Regular cardiac myocyte (primary cell): Measurements from ENCODE around the gene CLK4. TPM values are rescaled to one million over a fixed set of nuclear protein-coding genes. Genes with fewer than 3 reads are reported as not detected.

Source experiments
- total RNA-seq: library from RNA; depleted of rRNA; stranded (reverse); fragments of >200 nt; gene quantifications from 2 replicates; pipeline ENCODE4 v1.2.3, GENCODE V29; 2014

The CLK4 gene
- total RNA-seq: 16.1 and 27.6 TPM in 2 replicates

DNA sequence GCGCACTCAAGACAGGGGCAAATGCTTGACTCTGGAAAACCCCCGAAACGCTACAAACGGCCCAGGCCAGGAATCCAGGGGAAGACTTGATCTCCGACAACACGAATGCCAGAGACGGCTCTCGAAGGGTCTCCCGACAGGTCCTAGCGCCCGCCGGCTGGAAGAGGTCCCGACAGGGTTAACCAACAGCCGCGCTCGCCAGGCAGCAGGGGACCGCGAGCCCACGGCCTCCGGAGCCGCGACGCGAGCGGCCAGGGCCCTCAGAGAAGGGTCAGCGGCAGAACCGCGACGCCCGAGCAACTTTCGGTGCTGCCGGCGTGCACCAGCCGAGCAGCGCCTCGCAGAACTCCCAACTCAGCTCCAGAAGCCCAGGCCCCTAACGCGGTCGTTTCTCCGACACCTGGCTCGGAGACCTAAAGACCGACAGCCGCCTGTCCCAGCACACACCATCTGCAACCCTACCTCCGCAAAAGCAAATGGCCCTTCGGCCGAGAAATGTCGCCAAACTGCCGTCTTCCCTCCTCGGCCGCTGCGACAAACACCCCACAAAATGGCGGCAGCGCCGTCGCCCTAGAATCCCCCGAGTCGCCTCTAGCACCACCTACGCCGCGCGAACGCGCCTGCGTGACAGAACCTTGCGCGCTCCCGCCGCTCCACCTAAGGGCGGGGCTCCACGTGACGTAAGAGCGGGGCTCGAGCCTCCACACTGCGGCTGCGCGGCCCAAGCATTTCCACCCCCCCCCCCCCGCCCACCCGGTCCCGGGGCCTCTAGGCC, at the start of gene CLK4:
Gene CLK4, minus strand, starts transcription at position 567 of the 775 bp plus-strand sequence. CDS start 3,634 bp downstream, outside the sequence.

DNA sequence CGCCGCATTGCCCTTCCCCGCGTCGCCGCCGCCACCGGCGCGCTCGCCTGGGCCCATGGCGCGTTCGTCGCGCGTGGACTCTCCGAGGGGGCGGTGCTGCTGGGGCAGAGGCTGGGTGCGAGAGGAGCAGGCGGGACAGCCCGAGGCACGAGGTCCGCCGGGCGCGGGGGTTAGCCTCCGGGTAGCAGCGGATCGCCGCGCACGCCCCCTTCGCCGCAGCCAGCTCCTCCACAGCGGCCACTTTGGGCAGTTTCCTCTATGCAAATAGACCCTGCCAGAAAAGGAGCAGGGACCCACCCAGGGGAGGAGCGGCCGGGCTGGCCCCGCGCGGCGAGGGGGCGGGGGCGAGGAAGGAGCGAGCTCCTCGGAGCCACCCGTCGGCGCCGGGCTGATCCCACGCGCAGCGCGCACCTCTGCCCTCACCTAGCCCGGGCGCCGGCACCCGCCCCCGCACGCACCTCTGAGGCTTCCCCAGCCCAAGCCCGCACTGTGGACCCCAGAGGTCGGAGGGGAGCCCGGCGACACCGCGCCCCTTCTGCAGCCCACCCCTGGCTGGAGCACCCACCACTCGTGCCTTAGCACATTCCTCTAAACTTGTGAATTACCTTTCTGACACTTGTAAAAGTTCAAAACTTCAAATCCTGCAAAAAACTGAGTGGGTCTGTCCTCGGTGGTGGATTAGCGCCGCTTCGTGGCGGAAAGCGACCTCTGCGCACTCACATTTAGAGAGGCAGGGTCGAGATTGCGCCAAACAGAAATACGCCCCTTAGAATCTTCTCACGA, 36.5 kb downstream of the CLK4 start, which contains the start of gene COL23A1:
Gene COL23A1, minus strand, starts transcription at position 253 of the 783 bp plus-strand sequence.

Other genes starting within 250 kb of the CLK4 start
- under 0.01 and 0.28 TPM in 2 replicates for gene COL23A1, start 36.7 kb downstream of the CLK4 start, total RNA-seq
- gene ZNF354A, start 103.6 kb upstream of the CLK4 start, total RNA-seq: 4.8 and 10.7 TPM in 2 replicates
- 4.4 and 8.2 TPM in 2 replicates for gene ZNF354B, start 232.9 kb upstream of the CLK4 start, total RNA-seq